ENCODE results near the gene SMAP2. TPM values are rescaled to one million over a fixed set of nuclear protein-coding genes. Genes with fewer than 3 reads are reported as not detected.

The SMAP2 gene
- total and polyA plus RNA-seq, 2 donors (not counting 3 experiments of a cell fraction or from before 2014, with no cell fraction given) = 8.0 to 11.1 TPM

DNA sequence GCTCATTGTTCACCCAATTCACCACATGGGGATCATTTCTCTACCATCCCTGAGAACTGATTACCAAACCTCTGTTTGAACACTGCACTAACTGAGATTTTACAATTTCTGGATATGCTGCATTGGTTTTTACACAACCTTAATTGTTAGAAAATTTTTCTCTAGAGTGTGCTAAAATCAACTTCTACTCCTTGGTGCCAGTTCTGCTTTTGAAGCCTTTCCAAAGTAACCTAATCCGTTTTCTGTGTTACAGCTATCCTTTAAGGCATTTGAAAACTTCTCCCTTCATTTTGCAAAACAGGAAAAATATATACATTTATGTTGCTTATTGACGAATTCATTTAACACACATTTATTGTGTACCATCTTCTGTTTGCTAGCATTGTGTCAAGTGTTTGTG, 23.7 kb downstream of the SMAP2 start:
- H3K36me3 ChIP-seq (ENCODE audit: control insufficient read depth in 2 of 2, extremely low read depth in 1 of 2, insufficient read depth in 2 of 2, low read length in 2 of 2) = no peaks in the 10 kb centered on the region
- no peak overlapping the region for H3K4me3 ChIP-seq (replicated peaks in 1 of 3; ENCODE audit: insufficient read depth in 1 of 3, low read depth in 1 of 3, low read length in 3 of 3)
- no peaks in the 10 kb centered on the region for H3K27me3 ChIP-seq (ENCODE audit: control insufficient read depth in 2 of 2, insufficient read depth in 2 of 2, low read length in 2 of 2)
- no peaks in the 10 kb centered on the region for H4K20me1 ChIP-seq (replicated peaks; ENCODE audit: control insufficient read depth, extremely low read depth, insufficient read depth, low read length)
- dilution Hi-C loops (cut with MboI; ENCODE audit: extremely low pct_ligation_motif_present, low sequenced_read_pairs) = no loop called here
- H3K9me1 ChIP-seq (replicated peaks; ENCODE audit: control insufficient read depth, extremely low read depth, insufficient read depth, low read length) = no peaks in the 10 kb centered on the region
- H3K9ac ChIP-seq (replicated peaks; ENCODE audit: extremely low read depth, insufficient read depth, low read length) = no peak overlapping the region
- CTCF ChIA-PET = interaction anchor here (1.1 kb wide), 1 partner anchor 245 kb away, joined by 3 read pairs; no protein-coding TSS in a partner anchor
- TF ChIP-seq FOS (IDR thresholded peaks at IDR 0.05; ENCODE audit: borderline replicate concordance, insufficient read depth, low read length) (no peak), JUN (IDR thresholded peaks at IDR 0.05; ENCODE audit: borderline replicate concordance, insufficient read depth, insufficient read length, low read depth) (no peak)
- BruUV-seq (replicated peaks) = no TSS peak
- FAIRE-seq = no peak
- no peak overlapping the region for H2AFZ ChIP-seq (ENCODE audit: low read depth, low read length)
- POLR2A ChIA-PET = no interaction called here
- intact Hi-C loops (cut with micrococcal nuclease) = no loop called here
- H3K4me1 ChIP-seq (ENCODE audit: control insufficient read depth, extremely low read depth, insufficient read depth, low read length) = no peaks in the 10 kb centered on the region
- H3K79me2 ChIP-seq (ENCODE audit: control insufficient read depth, insufficient read depth, low read length) = no peaks in the 10 kb centered on the region
- DNase-seq (ENCODE audit: low read depth, low spot score) = no peak
- H3K27ac ChIP-seq (ENCODE audit: insufficient read depth, low read depth, low read length) = no peak overlapping the region
- no peaks in the 10 kb centered on the region for H3K9me3 ChIP-seq (replicated peaks; ENCODE audit: control insufficient read depth, insufficient read depth, low read length)
- no peak overlapping the region for H3K4me2 ChIP-seq (ENCODE audit: insufficient read depth, low read length)

DNA sequence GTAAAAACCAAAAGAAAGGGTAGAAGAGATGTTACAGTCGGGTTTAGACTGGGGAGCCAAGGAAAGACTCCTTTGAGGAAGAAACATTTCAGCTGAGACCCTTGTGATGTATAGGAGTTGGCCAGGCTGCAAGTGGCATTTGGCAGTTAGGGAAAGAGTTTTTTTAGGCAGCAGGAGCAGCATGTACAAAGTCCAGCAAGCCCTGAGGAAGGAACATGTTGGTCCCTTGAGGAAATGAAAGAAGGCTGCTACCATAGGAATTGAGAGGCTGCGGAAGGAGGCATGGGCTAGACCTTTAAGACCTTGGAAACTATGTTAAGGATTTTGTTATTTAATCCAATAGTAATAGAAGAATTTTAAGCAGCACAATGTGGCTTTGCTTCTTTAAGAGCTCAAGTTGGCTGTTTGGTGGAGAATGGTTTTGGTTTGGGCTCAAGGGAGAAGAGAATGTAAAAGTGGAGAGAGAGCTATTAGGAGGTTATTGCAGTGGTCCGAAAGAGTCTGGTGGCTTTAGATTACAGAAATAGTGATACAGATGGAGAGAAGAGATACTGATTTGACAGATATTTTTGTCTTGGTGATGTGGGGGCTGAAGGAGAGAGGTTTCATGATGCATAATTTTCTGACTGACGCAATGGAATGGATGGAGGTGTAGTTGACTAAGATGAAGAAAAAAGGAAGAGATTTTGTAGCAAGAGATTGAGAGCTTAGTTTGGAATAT, 26.6 kb downstream of the SMAP2 start:
- Histone ChIP-seq H3K9ac (replicated peaks; ENCODE audit: extremely low read depth, insufficient read depth, low read length) (no peak overlapping the region), H3K27me3 (ENCODE audit: control insufficient read depth in 2 of 2, insufficient read depth in 2 of 2, low read length in 2 of 2) (no peaks in the 10 kb centered on the region), H3K9me1 (replicated peaks; ENCODE audit: control insufficient read depth, extremely low read depth, insufficient read depth, low read length) (no peaks in the 10 kb centered on the region), H3K4me2 (ENCODE audit: insufficient read depth, low read length) (no peak overlapping the region), H3K36me3 (ENCODE audit: control insufficient read depth in 2 of 2, extremely low read depth in 1 of 2, insufficient read depth in 2 of 2, low read length in 2 of 2) (no peaks in the 10 kb centered on the region), H3K4me3 (replicated peaks in 1 of 3; ENCODE audit: insufficient read depth in 1 of 3, low read depth in 1 of 3, low read length in 3 of 3) (no peak overlapping the region), H3K4me1 (ENCODE audit: control insufficient read depth, extremely low read depth, insufficient read depth, low read length) (no peaks in the 10 kb centered on the region), H3K79me2 (ENCODE audit: control insufficient read depth, insufficient read depth, low read length) (no peaks in the 10 kb centered on the region), H3K9me3 (replicated peaks; ENCODE audit: control insufficient read depth, insufficient read depth, low read length) (no peaks in the 10 kb centered on the region), H3K27ac (ENCODE audit: insufficient read depth, low read depth, low read length) (no peak overlapping the region), H4K20me1 (replicated peaks; ENCODE audit: control insufficient read depth, extremely low read depth, insufficient read depth, low read length) (no peaks in the 10 kb centered on the region), H2AFZ (ENCODE audit: low read depth, low read length) (no peak overlapping the region)
- no peak for TF ChIP-seq MYC (IDR thresholded peaks at IDR 0.05; ENCODE audit: low read depth, low read length)
- no peak for TF ChIP-seq EZH2 (IDR thresholded peaks at IDR 0.05; ENCODE audit: borderline replicate concordance, low read depth, low read length, severe bottlenecking)
- TF ChIP-seq, protein P1, sequence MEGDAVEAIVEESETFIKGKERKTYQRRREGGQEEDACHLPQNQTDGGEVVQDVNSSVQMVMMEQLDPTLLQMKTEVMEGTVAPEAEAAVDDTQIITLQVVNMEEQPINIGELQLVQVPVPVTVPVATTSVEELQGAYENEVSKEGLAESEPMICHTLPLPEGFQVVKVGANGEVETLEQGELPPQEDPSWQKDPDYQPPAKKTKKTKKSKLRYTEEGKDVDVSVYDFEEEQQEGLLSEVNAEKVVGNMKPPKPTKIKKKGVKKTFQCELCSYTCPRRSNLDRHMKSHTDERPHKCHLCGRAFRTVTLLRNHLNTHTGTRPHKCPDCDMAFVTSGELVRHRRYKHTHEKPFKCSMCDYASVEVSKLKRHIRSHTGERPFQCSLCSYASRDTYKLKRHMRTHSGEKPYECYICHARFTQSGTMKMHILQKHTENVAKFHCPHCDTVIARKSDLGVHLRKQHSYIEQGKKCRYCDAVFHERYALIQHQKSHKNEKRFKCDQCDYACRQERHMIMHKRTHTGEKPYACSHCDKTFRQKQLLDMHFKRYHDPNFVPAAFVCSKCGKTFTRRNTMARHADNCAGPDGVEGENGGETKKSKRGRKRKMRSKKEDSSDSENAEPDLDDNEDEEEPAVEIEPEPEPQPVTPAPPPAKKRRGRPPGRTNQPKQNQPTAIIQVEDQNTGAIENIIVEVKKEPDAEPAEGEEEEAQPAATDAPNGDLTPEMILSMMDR (IDR thresholded peaks at IDR 0.05; ENCODE audit: extremely low read depth in 1 of 2, insufficient read depth in 1 of 2, low read depth in 1 of 2, low read length in 2 of 2) = no peak
- no peak for TF ChIP-seq GATA2 (IDR thresholded peaks at IDR 0.05; ENCODE audit: insufficient read depth, insufficient read length, low read depth, low read length)
- dilution Hi-C loops (cut with MboI; ENCODE audit: extremely low pct_ligation_motif_present, low sequenced_read_pairs) = no loop called here
- intact Hi-C loops (cut with micrococcal nuclease) = no loop called here
- no peak for DNase-seq (ENCODE audit: low read depth, low spot score)
- CTCF ChIA-PET = interaction anchor here (0.9 to 2.3 kb wide), 5 partner anchors 14 to 256 kb away, joined by 3 to 12 read pairs (median 4); partner anchors contain the start of gene SMAP2
- no TSS peak for BruUV-seq (replicated peaks)
- no peak for FAIRE-seq
- POLR2A ChIA-PET = no interaction called here
